Neural progenitor cell (in vitro differentiated cells): Measurements from ENCODE around the gene PORCN.

Source experiments
- EZH2 ChIP-seq: fragments of 200-600 bp; sonication (generic); IDR thresholded peaks from 2 replicates; pipeline ENCODE4 v1.6.1; 2017; ENCODE audit warnings: antibody characterized with exemption, mild to moderate bottlenecking, moderate library complexity
- EZH2phosphoT487 ChIP-seq: fragments of 200-600 bp; sonication (generic); IDR thresholded peaks from 2 replicates; pipeline ENCODE4 v1.6.1; 2017; ENCODE audit warnings: antibody characterized with exemption
- TF ChIP-seq, protein P1 (sequence below): fragments of 200-600 bp; sonication (generic); IDR thresholded peaks from 2 replicates; pipeline ENCODE4 v1.5.1; 2017; ENCODE audit warnings: antibody characterized with exemption, mild to moderate bottlenecking

DNA sequence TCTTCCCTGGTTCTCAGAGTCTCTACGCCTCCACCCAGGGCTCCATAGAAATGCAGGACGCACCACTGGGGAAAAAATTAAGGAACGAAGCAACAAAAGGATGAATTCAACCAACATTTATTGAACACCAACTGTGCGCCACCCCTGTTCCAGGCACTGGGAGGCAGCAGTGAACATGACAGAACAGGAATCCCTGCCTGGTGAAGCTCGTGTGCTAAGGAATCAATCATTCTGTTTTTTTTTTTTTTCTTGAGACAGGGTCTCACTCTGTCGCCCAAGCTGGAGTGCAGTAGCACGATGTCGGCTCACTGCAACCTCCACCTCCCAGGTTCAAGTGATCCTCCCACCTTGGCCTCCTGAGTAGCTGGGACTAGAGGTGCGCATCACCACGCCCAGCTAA lies 34.7 kb upstream of the PORCN start:
- TF ChIP-seq, protein P1, sequence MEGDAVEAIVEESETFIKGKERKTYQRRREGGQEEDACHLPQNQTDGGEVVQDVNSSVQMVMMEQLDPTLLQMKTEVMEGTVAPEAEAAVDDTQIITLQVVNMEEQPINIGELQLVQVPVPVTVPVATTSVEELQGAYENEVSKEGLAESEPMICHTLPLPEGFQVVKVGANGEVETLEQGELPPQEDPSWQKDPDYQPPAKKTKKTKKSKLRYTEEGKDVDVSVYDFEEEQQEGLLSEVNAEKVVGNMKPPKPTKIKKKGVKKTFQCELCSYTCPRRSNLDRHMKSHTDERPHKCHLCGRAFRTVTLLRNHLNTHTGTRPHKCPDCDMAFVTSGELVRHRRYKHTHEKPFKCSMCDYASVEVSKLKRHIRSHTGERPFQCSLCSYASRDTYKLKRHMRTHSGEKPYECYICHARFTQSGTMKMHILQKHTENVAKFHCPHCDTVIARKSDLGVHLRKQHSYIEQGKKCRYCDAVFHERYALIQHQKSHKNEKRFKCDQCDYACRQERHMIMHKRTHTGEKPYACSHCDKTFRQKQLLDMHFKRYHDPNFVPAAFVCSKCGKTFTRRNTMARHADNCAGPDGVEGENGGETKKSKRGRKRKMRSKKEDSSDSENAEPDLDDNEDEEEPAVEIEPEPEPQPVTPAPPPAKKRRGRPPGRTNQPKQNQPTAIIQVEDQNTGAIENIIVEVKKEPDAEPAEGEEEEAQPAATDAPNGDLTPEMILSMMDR: peak; percentile 27
- TF ChIP-seq EZH2: no peak
- TF ChIP-seq EZH2phosphoT487: no peak
